PC-9 (cell line): ENCODE measurements around the gene IL34. TPM values are rescaled to one million over a fixed set of nuclear protein-coding genes. Genes with fewer than 3 reads are reported as not detected.
A peak's percentile ranks its signal among the peaks of the same experiment; 100 is the strongest.

Experiments
- BruUV-seq: library from RNA; stranded (reverse); fragments of 400-500 nt; replicated peaks from 2 replicates; lab custom pipeline; 2021; lab: Mats Ljungman, UMichigan
- CTCF ChIA-PET: fragments of 300-600 bp; sonication (Branson Sonifier 250); formaldehyde crosslinking; loops from one replicate; lab custom pipeline; 2022; ENCODE audit warnings: antibody characterized with exemption; lab: Charles Lee
- POLR2A ChIA-PET: fragments of 300-600 bp; sonication (Branson Sonifier 250); formaldehyde crosslinking; loops from one replicate; lab custom pipeline; 2022; ENCODE audit warnings: antibody characterized with exemption; ENCODE audit not compliant: unreplicated experiment; lab: Charles Lee
- DNase-seq, 2 experiments: peaks; one replicate each; pipeline versions ENCODE4 v3.0.0 to v3.0.0-alpha.2; 2015 to 2022; ENCODE audit warnings: mixed read lengths in 1 of 2
- H2AFZ ChIP-seq: fragments of 200-600 bp; sonication (generic); 2 replicates; pipeline ENCODE4 v1.8.1; 2017; ENCODE audit warnings: antibody characterized with exemption
- H3F3A ChIP-seq: fragments of 200-600 bp; sonication (generic); 2 replicates; pipeline ENCODE4 v1.8.1; 2017; ENCODE audit warnings: antibody characterized with exemption, mild to moderate bottlenecking, low read depth; ENCODE audit not compliant: insufficient read depth
- H3K27ac ChIP-seq: fragments of 200-600 bp; sonication (generic); 2 replicates; pipeline ENCODE4 v1.6.1; 2016; ENCODE audit warnings: mixed run types
- H3K27me3 ChIP-seq: fragments of 200-600 bp; sonication (generic); 2 replicates; pipeline ENCODE4 v1.6.1; 2016; ENCODE audit warnings: low read depth, mixed run types; ENCODE audit not compliant: insufficient read depth
- H3K36me3 ChIP-seq: fragments of 200-600 bp; sonication (generic); 2 replicates; pipeline ENCODE4 v1.6.1; 2016; ENCODE audit warnings: low read depth, mixed run types
- H3K4me1 ChIP-seq: fragments of 200-600 bp; sonication (generic); replicated peaks from 2 replicates; pipeline ENCODE4 v1.6.1; 2016; ENCODE audit warnings: mixed run types; ENCODE audit not compliant: insufficient read depth
- H3K4me2 ChIP-seq: fragments of 200-600 bp; sonication (generic); 2 replicates; pipeline ENCODE4 v1.6.1; 2017; ENCODE audit warnings: mixed run types
- H3K4me3 ChIP-seq: fragments of 200-600 bp; sonication (generic); 2 replicates; pipeline ENCODE4 v1.6.1; 2016; ENCODE audit warnings: mixed run types
- H3K79me2 ChIP-seq: fragments of 200-600 bp; sonication (generic); 2 replicates; pipeline ENCODE4 v1.6.1; 2017; ENCODE audit warnings: low read depth, mixed run types
- H3K9me2 ChIP-seq: fragments of 200-600 bp; sonication (generic); 2 replicates; pipeline ENCODE4 v1.8.1; 2017; ENCODE audit warnings: mild to moderate bottlenecking; ENCODE audit not compliant: insufficient read depth
- H3K9me3 ChIP-seq: fragments of 200-600 bp; sonication (generic); 2 replicates; pipeline ENCODE4 v1.8.1; 2016; ENCODE audit warnings: low read depth; ENCODE audit not compliant: insufficient read depth
- H4K20me1 ChIP-seq: fragments of 200-600 bp; sonication (generic); 2 replicates; pipeline ENCODE4 v1.8.1; 2017; ENCODE audit not compliant: insufficient read depth
- EZH2 ChIP-seq: fragments of 200-600 bp; sonication (generic); IDR thresholded peaks from 2 replicates; pipeline ENCODE4 v1.8.0; 2017; ENCODE audit warnings: antibody characterized with exemption, low read depth
- intact Hi-C: fragments of 100-400 bp; cut with micrococcal nuclease; formaldehyde crosslinking; loops from one replicate; pipeline ENCODE4 v1.10.0; 2022; ENCODE audit not compliant: unreplicated experiment
- total RNA-seq: library from RNA; stranded (reverse); gene quantifications from 2 replicates; pipeline ENCODE4 v1.2.3, GENCODE V29; 2021
- TF ChIP-seq, protein P1 (sequence below): fragments of 200-600 bp; sonication (generic); conservative IDR thresholded peaks from 2 replicates; pipeline ENCODE4 v1.6.1; 2017; ENCODE audit warnings: mixed run types, antibody characterized with exemption, mild to moderate bottlenecking, moderate library complexity

IL34 gene
- total RNA-seq, 1 experiment from 2014 or later, result not detected

DNA sequence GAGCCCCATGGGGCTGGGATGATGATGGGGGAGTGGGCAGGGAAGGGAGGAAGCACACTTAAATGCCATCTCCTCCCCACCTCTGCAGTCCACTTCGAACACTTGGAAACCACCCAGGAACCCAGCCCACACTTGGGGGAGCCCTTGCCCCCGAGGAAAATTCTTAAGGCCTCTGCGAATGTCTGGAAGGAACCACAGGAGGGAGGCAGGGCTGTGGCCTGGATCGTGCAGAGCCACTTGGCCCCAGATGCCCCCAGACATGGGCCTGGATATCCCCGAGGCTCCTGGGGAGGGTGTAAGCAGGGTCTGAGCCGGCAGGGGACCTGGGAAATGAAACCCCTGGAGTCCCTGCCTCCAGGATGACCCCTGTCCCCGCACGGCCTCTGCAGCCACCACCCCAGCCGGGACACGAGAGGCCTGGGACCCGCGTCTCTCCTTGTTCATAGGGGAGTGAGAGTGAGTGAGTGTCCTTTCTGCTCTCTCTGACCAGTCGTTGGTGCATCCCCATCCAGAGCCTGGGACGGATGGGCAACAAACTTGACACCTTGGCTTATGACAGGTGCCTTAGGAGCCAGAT is 51.3 kb downstream of the IL34 start:
- H3K4me1 ChIP-seq, result peaks cover 61% of the 10 kb centered on the region
- intact Hi-C loops, result loop anchor here (1.0 to 5.0 kb wide), 5 partner anchors 10 to 660 kb away; partner anchors contain the start of gene CALB2
- TF ChIP-seq, protein P1, sequence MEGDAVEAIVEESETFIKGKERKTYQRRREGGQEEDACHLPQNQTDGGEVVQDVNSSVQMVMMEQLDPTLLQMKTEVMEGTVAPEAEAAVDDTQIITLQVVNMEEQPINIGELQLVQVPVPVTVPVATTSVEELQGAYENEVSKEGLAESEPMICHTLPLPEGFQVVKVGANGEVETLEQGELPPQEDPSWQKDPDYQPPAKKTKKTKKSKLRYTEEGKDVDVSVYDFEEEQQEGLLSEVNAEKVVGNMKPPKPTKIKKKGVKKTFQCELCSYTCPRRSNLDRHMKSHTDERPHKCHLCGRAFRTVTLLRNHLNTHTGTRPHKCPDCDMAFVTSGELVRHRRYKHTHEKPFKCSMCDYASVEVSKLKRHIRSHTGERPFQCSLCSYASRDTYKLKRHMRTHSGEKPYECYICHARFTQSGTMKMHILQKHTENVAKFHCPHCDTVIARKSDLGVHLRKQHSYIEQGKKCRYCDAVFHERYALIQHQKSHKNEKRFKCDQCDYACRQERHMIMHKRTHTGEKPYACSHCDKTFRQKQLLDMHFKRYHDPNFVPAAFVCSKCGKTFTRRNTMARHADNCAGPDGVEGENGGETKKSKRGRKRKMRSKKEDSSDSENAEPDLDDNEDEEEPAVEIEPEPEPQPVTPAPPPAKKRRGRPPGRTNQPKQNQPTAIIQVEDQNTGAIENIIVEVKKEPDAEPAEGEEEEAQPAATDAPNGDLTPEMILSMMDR, result no peak
- no peak for TF ChIP-seq EZH2

DNA sequence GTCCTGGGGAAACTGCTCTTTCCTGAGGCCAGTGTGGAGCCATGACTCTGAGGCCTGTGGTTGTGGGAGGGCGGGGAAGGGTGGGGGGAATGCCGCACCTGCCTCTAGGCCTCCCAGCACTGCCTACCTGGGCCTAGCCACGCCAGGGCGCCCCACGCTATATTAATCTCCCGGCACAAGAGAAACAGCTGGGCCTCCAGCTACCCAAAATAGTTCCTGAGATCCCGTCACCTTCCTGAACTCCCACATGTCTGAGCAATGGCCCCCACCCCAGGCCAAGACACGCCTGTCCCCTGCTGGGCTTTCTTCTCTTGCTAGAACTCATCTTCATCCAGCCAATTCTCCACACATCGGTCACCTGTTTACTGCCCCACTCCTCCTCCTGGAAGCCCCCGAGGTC is 52.5 kb downstream of the IL34 start:
- TF ChIP-seq, protein P1, result no peak
- no peak for TF ChIP-seq EZH2
- no peak overlapping the region for H3K4me3 ChIP-seq
- H2AFZ ChIP-seq, result no peak overlapping the region
- no TSS peak for BruUV-seq
- no peak for DNase-seq
- H3K27ac ChIP-seq, result no peak overlapping the region
- H4K20me1 ChIP-seq, result no peaks in the 10 kb centered on the region
- no peak overlapping the region for H3K4me2 ChIP-seq
- no peaks in the 10 kb centered on the region for H3K79me2 ChIP-seq
- H3K27me3 ChIP-seq, result no peaks in the 10 kb centered on the region
- ChIA-PET POLR2A (no interaction called here), CTCF (no interaction called here)
- intact Hi-C loops, result loop anchor here (5.0 kb wide), 1 partner anchor 658 kb away; the partner anchor contains the start of gene CALB2
- peaks cover 48% of the 10 kb centered on the region for H3K4me1 ChIP-seq
- no peaks in the 10 kb centered on the region for H3K36me3 ChIP-seq
- no peaks in the 10 kb centered on the region for H3K9me3 ChIP-seq
- H3K9me2 ChIP-seq, result no peaks in the 10 kb centered on the region
- H3F3A ChIP-seq, result peaks cover 41% of the 10 kb centered on the region

More for the DNA sequence above, 51.3 kb downstream of the IL34 start:
- H3K36me3 ChIP-seq, result no peaks in the 10 kb centered on the region
- no peaks in the 10 kb centered on the region for H3K27me3 ChIP-seq
- H3K4me2 ChIP-seq, result peak overlapping the region; percentile 70
- CTCF ChIA-PET, result no interaction called here
- H3F3A ChIP-seq, result peaks cover 49% of the 10 kb centered on the region
- H3K9me3 ChIP-seq, result no peaks in the 10 kb centered on the region
- H3K4me3 ChIP-seq, result peak overlapping the region; percentile 27; the same call in 1 of the 2 replicates
- H3K9me2 ChIP-seq, result no peaks in the 10 kb centered on the region
- H3K27ac ChIP-seq, result peak overlapping the region; percentile 79
- H4K20me1 ChIP-seq, result no peaks in the 10 kb centered on the region
- no peak overlapping the region for H2AFZ ChIP-seq
- POLR2A ChIA-PET, result no interaction called here
- H3K79me2 ChIP-seq, result no peaks in the 10 kb centered on the region
- peak; percentile 56 to 70 for DNase-seq
- BruUV-seq, result no TSS peak

DNA sequence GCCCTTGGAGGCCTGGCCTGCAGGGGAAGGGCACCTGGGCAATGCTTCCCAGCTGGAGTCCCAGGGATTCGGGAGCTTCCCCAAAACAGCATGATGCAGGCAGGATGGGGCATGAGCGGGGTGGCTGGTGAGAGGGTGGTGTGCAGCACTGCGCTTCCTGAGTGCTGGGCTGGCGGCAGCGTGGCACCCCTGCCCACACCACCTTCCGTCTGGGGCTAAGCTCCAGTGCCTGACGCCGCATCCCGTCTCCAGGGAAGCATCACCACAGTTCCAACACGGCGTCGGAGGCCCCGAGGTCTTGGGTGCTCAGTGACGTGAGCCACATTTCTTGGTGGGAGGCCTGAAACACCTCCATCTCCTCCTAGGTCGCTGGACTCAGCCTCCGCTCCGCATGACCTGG is 53.3 kb downstream of the IL34 start:
- Histone ChIP-seq H3K4me3 (no peak overlapping the region), H3F3A (peaks cover 34% of the 10 kb centered on the region), H2AFZ (no peak overlapping the region), H3K4me2 (no peak overlapping the region), H3K36me3 (no peaks in the 10 kb centered on the region), H3K9me2 (no peaks in the 10 kb centered on the region), H3K79me2 (no peaks in the 10 kb centered on the region), H3K9me3 (no peaks in the 10 kb centered on the region), H3K27ac (no peak overlapping the region), H3K27me3 (no peaks in the 10 kb centered on the region), H4K20me1 (no peaks in the 10 kb centered on the region), H3K4me1 (peaks cover 40% of the 10 kb centered on the region)
- TF ChIP-seq EZH2, result no peak
- TF ChIP-seq, protein P1, result no peak
- CTCF ChIA-PET, result no interaction called here
- BruUV-seq, result no TSS peak
- intact Hi-C loops, result loop anchor here (5.0 kb wide), 1 partner anchor 658 kb away; the partner anchor contains the start of gene CALB2
- POLR2A ChIA-PET, result no interaction called here
- no peak for DNase-seq
